Fibroblast of the aortic adventitia (primary cell): ENCODE measurements around the gene JAG2. TPM values are rescaled to one million over a fixed set of nuclear protein-coding genes. Genes with fewer than 3 reads are reported as not detected.

Experiments
- DNase-seq: peaks from one replicate; pipeline ENCODE4 v3.0.0-alpha.2; 2010; ENCODE audit warnings: low read depth
- H3K4me3 ChIP-seq: 2 replicates; pipeline ENCODE4 v1.5.1; 2011; ENCODE audit warnings: low read depth, mild to moderate bottlenecking, control low read depth, low read length, moderate library complexity
- CTCF ChIP-seq: IDR thresholded peaks from 2 replicates; pipeline ENCODE4 v1.5.1; 2011; ENCODE audit warnings: mild to moderate bottlenecking, low read length, control low read depth, inconsistent platforms; ENCODE audit not compliant: insufficient read depth
- total RNA-seq: library from RNA; depleted of rRNA; stranded (reverse); fragments of >200 nt; gene quantifications from 2 replicates; pipeline ENCODE4 v1.2.3, GENCODE V29; 2012; ENCODE audit warnings: low replicate concordance

JAG2 gene
- total RNA-seq, 1 donor, result 0.63 TPM

DNA sequence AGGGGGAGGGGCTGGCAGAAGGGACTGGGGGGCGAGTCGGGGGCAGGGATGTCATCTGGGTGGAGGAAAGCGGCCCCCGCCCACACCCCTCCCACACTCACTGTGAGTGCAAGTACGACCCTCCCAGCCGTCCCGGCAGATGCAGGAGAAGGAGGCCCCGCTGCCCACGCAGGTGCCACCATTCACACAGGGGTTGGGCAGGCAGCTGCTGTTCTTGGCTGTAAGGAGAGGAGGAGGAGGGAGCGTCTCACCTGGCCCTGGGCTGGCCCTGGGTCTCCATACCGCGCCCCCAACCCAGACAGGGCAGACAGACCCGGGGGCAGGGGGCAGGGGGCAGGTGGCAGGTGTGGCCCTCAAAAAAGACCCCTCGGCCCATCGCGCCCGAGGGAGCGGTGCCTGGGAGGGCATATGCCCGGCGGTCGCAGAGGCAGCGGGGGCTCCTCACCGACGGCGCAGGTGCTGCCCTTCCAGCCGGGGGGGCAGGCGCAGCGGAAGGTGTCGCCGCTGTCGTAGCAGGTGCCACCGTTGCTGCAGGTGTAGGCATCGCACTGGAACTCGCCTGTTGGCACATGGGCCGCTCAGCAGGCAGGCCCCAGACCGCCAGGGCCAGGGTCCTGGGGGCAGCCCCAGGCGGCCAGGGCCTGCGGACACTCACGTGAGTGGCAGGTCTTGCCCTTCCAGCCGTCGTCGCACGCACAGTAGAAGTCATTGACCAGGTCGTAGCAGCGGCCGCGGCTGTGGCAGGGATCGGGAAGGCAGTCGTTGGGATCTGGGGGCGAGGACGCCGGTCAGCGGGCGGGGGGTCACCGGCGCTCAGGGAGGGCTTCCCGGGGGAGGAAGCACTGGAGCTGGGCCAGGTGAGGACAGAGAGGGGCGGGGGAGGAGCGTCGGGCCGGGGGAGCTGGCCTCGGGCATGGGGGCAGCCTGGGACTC is 20.6 kb downstream of the JAG2 start:
- TF ChIP-seq CTCF, result no peak
- no peak for DNase-seq
- no peak overlapping the region for H3K4me3 ChIP-seq

- DNase-seq, result no peak
- no peak for TF ChIP-seq CTCF
- H3K4me3 ChIP-seq, result no peak overlapping the region
These were observed 21.5 kb downstream of the JAG2 start for GRCh38 chr14:105146976-105147635.

GRCh38 chr14:105146181-105146975 is 22.2 kb downstream of the JAG2 start:
- TF ChIP-seq CTCF, result no peak
- no peak for DNase-seq
- no peak overlapping the region for H3K4me3 ChIP-seq

GRCh38 chr14:105145381-105146180 is 23.0 kb downstream of the JAG2 start:
- TF ChIP-seq CTCF, result no peak
- DNase-seq, result no peak
- H3K4me3 ChIP-seq, result no peak overlapping the region

GRCh38 chr14:105144666-105145380 is 23.8 kb downstream of the JAG2 start:
- TF ChIP-seq CTCF, result no peak
- H3K4me3 ChIP-seq, result no peak overlapping the region
- DNase-seq, result no peak
